Activated CD4-positive, alpha-beta T cell treated with anti-CD3 and anti-CD28 coated beads for 24 hours (primary cell): Measurements from ENCODE around the gene CYB5A.
"Not testable (repeated sequence)": the region's sequence is repeated elsewhere in the genome, so short reads cannot be mapped to it uniquely, and the experiment has no call there.

Experiments used
- DNase-seq, 2 donors: peaks; one replicate each; pipeline ENCODE4 v3.0.0-alpha.2; 2020; ENCODE audit warnings: low read depth in 2 of 2

CYB5A gene

GRCh38 chr18:74294526-74294925 is 2.8 kb upstream of the CYB5A start:
- DNase-seq: no peak

- not testable (repeated sequence) for DNase-seq
Observed at GRCh38 chr18:74292982-74293381, 1.2 kb upstream of the CYB5A start.

- no peak for DNase-seq
Observed at GRCh38 chr18:74292541-74292858, 737 bp upstream of the CYB5A start.

GRCh38 chr18:74291472-74291770 is 342 bp downstream of the CYB5A start:
- DNase-seq: no peak

GRCh38 chr18:74290794-74291471 is 830 bp downstream of the CYB5A start:
- no peak for DNase-seq

GRCh38 chr18:74290021-74290420 is 1.7 kb downstream of the CYB5A start:
- DNase-seq: no peak

GRCh38 chr18:74289137-74289536 is 2.6 kb downstream of the CYB5A start:
- DNase-seq: no peak

- no peak for DNase-seq
Observed at GRCh38 chr18:74288730-74289129, 3.0 kb downstream of the CYB5A start.

- no peak for DNase-seq
Observed at GRCh38 chr18:74288041-74288440, 3.7 kb downstream of the CYB5A start.

GRCh38 chr18:74286856-74287255 is 4.9 kb downstream of the CYB5A start:
- no peak for DNase-seq

- DNase-seq: no peak
Observed at GRCh38 chr18:74286106-74286855, 5.5 kb downstream of the CYB5A start.

- DNase-seq: not testable (repeated sequence)
Observed at GRCh38 chr18:74285583-74285982, 6.2 kb downstream of the CYB5A start.

GRCh38 chr18:74284980-74285355 is 6.8 kb downstream of the CYB5A start:
- no peak for DNase-seq

GRCh38 chr18:74284191-74284979 is 7.4 kb downstream of the CYB5A start:
- no peak for DNase-seq

- DNase-seq: no peak
Observed at GRCh38 chr18:74283646-74284045, 8.1 kb downstream of the CYB5A start.

- no peak for DNase-seq
Observed at GRCh38 chr18:74282755-74283554, 8.8 kb downstream of the CYB5A start.

GRCh38 chr18:74281980-74282754 is 9.6 kb downstream of the CYB5A start:
- no peak for DNase-seq

GRCh38 chr18:74281011-74281979 is 10.5 kb downstream of the CYB5A start:
- no peak for DNase-seq

GRCh38 chr18:74278983-74279382 is 12.8 kb downstream of the CYB5A start:
- no peak for DNase-seq

GRCh38 chr18:74278058-74278457 is 13.7 kb downstream of the CYB5A start:
- DNase-seq: no peak
